Measurements from ENCODE around the gene CDKN1A. TPM values are rescaled to one million over a fixed set of nuclear protein-coding genes. Genes with fewer than 3 reads are reported as not detected.

The CDKN1A gene
- total RNA-seq, 1 donor from 2014 or later, result 50.4 TPM

- Mint-ChIP-seq H3K9me3 (no peaks in the 10 kb centered on the region), H3K27ac (no peak overlapping the region), H3K36me3 (ENCODE audit: low read depth) (no peaks in the 10 kb centered on the region), H3K4me1 (peaks cover 10% of the 10 kb centered on the region), H3K4me3 (no peak overlapping the region), H3K27me3 (no peaks in the 10 kb centered on the region)
- intact Hi-C loops (cut with micrococcal nuclease), result no loop called here
- POLR2A ChIA-PET, result no interaction called here
- ATAC-seq (ENCODE audit: low read depth) (no peak), DNase-seq (no peak)
- no peak for TF ChIP-seq CTCF (IDR thresholded peaks at IDR 0.05)
- CTCF ChIA-PET, result no interaction called here
These were observed 6.7 kb upstream of the CDKN1A start for GRCh38 chr6:36671687-36672375.

- intact Hi-C loops (cut with micrococcal nuclease), result no loop called here
- ChIA-PET POLR2A (interaction anchor here (0.8 kb wide), 1 partner anchor 14 kb away, joined by 3 read pairs; no protein-coding TSS in a partner anchor), CTCF (no interaction called here)
- TF ChIP-seq CTCF (IDR thresholded peaks at IDR 0.05), result no peak
- Mint-ChIP-seq H3K4me1 (peaks cover 12% of the 10 kb centered on the region), H3K4me3 (no peak overlapping the region), H3K36me3 (ENCODE audit: low read depth) (peaks cover 4% of the 10 kb centered on the region), H3K9me3 (no peaks in the 10 kb centered on the region), H3K27ac (no peak overlapping the region), H3K27me3 (no peaks in the 10 kb centered on the region)
- DNase-seq, result no peak
- ATAC-seq (ENCODE audit: low read depth), result no peak
These were observed 4.6 kb upstream of the CDKN1A start for GRCh38 chr6:36673882-36674281.

GRCh38 chr6:36674942-36675341 lies 3.6 kb upstream of the CDKN1A start:
- Mint-ChIP-seq H3K4me1 (peaks cover 13% of the 10 kb centered on the region), H3K9me3 (no peaks in the 10 kb centered on the region), H3K4me3 (no peak overlapping the region), H3K36me3 (ENCODE audit: low read depth) (peaks cover 4% of the 10 kb centered on the region), H3K27me3 (no peaks in the 10 kb centered on the region), H3K27ac (no peak overlapping the region)
- no peak for DNase-seq
- ATAC-seq (ENCODE audit: low read depth), result no peak
- ChIA-PET CTCF (no interaction called here), POLR2A (interaction anchor here (0.6 kb wide), 1 partner anchor 504 kb away, joined by 3 read pairs; no protein-coding TSS in a partner anchor)
- no peak for TF ChIP-seq CTCF (IDR thresholded peaks at IDR 0.05)
- intact Hi-C loops (cut with micrococcal nuclease), result no loop called here

GRCh38 chr6:36676141-36677058 lies 2.1 kb upstream of the CDKN1A start:
- Mint-ChIP-seq H3K9me3 (no peaks in the 10 kb centered on the region), H3K36me3 (ENCODE audit: low read depth) (peaks cover 9% of the 10 kb centered on the region), H3K4me1 (peaks cover 24% of the 10 kb centered on the region), H3K27me3 (no peaks in the 10 kb centered on the region), H3K27ac (no peak overlapping the region), H3K4me3 (no peak overlapping the region)
- TF ChIP-seq CTCF (IDR thresholded peaks at IDR 0.05), result no peak
- ChIA-PET CTCF (no interaction called here), POLR2A (interaction anchor here (1.0 kb wide), 1 partner anchor 16 kb away, joined by 3 read pairs; no protein-coding TSS in a partner anchor)
- intact Hi-C loops (cut with micrococcal nuclease), result no loop called here
- ATAC-seq (ENCODE audit: low read depth) (no peak), DNase-seq (no peak)

All from activated B cell treated with CpG ODN at 0.5 μM for 24 hours (primary cell).